ENCODE results near the gene SLC38A4.

Gene SLC38A4

DNA sequence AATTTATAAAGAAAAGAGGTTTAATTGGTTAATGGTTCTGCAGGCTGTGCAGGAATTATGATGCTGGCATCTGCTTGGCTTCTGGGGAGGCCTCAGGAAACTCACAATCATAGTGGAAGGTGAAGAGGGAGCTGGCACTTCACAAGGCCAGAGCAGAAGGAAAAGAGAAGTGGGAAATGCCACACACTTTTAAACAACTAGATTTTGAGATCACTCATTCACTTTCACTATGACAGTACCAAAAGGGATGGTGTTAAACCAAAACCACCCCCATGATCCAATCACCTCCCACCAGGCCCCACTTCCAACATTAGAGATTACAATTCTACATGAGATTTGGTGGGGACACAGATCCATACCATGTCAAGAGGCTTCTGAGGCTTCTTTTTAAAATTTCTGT, 62.6 kb downstream of the SLC38A4 start:
- TF ChIP-seq POLR2AphosphoS5 (IDR thresholded peaks at IDR 0.05; ENCODE audit: low read depth, low read length) = no peak
- no peak for TF ChIP-seq TAF1 (IDR thresholded peaks at IDR 0.05; ENCODE audit: borderline replicate concordance, insufficient read depth, low read length)
- TF ChIP-seq, protein P1, sequence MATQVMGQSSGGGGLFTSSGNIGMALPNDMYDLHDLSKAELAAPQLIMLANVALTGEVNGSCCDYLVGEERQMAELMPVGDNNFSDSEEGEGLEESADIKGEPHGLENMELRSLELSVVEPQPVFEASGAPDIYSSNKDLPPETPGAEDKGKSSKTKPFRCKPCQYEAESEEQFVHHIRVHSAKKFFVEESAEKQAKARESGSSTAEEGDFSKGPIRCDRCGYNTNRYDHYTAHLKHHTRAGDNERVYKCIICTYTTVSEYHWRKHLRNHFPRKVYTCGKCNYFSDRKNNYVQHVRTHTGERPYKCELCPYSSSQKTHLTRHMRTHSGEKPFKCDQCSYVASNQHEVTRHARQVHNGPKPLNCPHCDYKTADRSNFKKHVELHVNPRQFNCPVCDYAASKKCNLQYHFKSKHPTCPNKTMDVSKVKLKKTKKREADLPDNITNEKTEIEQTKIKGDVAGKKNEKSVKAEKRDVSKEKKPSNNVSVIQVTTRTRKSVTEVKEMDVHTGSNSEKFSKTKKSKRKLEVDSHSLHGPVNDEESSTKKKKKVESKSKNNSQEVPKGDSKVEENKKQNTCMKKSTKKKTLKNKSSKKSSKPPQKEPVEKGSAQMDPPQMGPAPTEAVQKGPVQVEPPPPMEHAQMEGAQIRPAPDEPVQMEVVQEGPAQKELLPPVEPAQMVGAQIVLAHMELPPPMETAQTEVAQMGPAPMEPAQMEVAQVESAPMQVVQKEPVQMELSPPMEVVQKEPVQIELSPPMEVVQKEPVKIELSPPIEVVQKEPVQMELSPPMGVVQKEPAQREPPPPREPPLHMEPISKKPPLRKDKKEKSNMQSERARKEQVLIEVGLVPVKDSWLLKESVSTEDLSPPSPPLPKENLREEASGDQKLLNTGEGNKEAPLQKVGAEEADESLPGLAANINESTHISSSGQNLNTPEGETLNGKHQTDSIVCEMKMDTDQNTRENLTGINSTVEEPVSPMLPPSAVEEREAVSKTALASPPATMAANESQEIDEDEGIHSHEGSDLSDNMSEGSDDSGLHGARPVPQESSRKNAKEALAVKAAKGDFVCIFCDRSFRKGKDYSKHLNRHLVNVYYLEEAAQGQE (IDR thresholded peaks at IDR 0.05; ENCODE audit: insufficient read depth in 1 of 2, low read depth in 2 of 2, low read length in 2 of 2) = no peak
- TF ChIP-seq SIN3A (IDR thresholded peaks at IDR 0.05; ENCODE audit: borderline replicate concordance, insufficient read depth, low read length) = no peak
- no peak for TF ChIP-seq FOXP2 (optimal IDR thresholded peaks at IDR 0.05; ENCODE audit: borderline replicate concordance, extremely low read depth, extremely low read length, insufficient read depth)

DNA sequence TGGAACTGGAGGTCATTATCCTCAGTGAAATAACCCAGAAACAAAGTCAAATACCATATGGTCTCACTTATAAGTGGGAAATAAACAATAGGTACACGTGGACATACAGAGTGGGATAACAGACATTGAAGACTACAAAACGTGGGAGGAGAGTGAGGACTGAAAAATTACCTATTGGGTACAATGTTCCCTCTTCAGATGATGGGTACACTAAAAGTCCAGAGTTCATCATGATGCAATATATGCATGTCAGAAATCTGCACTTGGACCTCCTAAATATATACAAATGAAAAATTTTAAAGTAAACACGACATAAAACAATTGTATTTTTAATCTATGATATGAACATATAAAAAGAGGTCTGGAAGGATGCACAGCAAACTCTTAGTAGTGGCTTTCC, 71.2 kb downstream of the SLC38A4 start:
- TF ChIP-seq FOXP2 (optimal IDR thresholded peaks at IDR 0.05; ENCODE audit: borderline replicate concordance, extremely low read depth, extremely low read length, insufficient read depth) (no peak), SIN3A (IDR thresholded peaks at IDR 0.05; ENCODE audit: borderline replicate concordance, insufficient read depth, low read length) (no peak), POLR2AphosphoS5 (IDR thresholded peaks at IDR 0.05; ENCODE audit: low read depth, low read length) (no peak), TAF1 (IDR thresholded peaks at IDR 0.05; ENCODE audit: borderline replicate concordance, insufficient read depth, low read length) (no peak)
- TF ChIP-seq, protein P1 (IDR thresholded peaks at IDR 0.05; ENCODE audit: insufficient read depth in 1 of 2, low read depth in 2 of 2, low read length in 2 of 2) = no peak

DNA sequence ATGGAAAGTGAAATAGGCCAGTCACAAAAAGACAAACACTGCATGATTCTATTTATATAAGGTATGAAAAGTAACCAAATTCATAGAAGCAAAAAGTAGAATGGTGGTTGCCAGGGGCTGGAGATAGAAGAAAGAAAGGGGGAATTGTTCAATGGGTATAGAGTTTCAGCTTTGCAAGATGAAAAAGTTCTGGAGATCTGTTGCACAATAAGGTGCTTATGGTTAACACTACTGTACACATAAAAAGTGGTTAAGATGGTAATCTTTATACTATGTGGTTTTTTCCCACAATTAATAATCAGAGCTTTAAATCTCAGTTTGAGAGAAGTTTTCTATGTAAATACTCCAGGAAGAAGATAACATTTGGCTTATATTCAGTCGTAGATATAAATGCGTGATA, 73.4 kb downstream of the SLC38A4 start:
- TF ChIP-seq TAF1 (IDR thresholded peaks at IDR 0.05; ENCODE audit: borderline replicate concordance, insufficient read depth, low read length) (no peak), POLR2AphosphoS5 (IDR thresholded peaks at IDR 0.05; ENCODE audit: low read depth, low read length) (no peak), FOXP2 (optimal IDR thresholded peaks at IDR 0.05; ENCODE audit: borderline replicate concordance, extremely low read depth, extremely low read length, insufficient read depth) (no peak), SIN3A (IDR thresholded peaks at IDR 0.05; ENCODE audit: borderline replicate concordance, insufficient read depth, low read length) (no peak)
- TF ChIP-seq, protein P1 (IDR thresholded peaks at IDR 0.05; ENCODE audit: insufficient read depth in 1 of 2, low read depth in 2 of 2, low read length in 2 of 2) = no peak

DNA sequence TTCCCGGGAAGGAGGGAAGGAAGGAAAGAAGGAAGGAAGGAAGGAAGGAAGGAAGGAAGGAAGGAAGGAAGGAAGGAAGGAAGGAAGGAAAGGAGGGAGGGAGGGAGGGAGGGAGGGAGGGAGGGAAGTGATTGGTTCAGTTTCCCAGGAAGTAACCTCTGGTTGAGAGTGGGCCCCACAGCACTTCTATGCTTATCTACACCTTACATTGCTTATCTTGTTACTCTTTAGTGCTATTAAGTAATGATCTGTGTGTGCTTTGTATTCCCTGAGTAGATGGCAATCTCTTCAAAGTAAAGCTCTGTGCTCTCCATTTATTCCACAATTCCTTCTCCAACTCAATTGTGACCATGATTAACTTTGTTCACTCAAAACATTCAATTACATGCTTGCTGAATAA, 74.6 kb downstream of the SLC38A4 start:
- no peak for TF ChIP-seq SIN3A (IDR thresholded peaks at IDR 0.05; ENCODE audit: borderline replicate concordance, insufficient read depth, low read length)
- TF ChIP-seq POLR2AphosphoS5 (IDR thresholded peaks at IDR 0.05; ENCODE audit: low read depth, low read length) = no peak
- no peak for TF ChIP-seq TAF1 (IDR thresholded peaks at IDR 0.05; ENCODE audit: borderline replicate concordance, insufficient read depth, low read length)
- TF ChIP-seq, protein P1 (IDR thresholded peaks at IDR 0.05; ENCODE audit: insufficient read depth in 1 of 2, low read depth in 2 of 2, low read length in 2 of 2) = no peak
- TF ChIP-seq FOXP2 (optimal IDR thresholded peaks at IDR 0.05; ENCODE audit: borderline replicate concordance, extremely low read depth, extremely low read length, insufficient read depth) = no peak

DNA sequence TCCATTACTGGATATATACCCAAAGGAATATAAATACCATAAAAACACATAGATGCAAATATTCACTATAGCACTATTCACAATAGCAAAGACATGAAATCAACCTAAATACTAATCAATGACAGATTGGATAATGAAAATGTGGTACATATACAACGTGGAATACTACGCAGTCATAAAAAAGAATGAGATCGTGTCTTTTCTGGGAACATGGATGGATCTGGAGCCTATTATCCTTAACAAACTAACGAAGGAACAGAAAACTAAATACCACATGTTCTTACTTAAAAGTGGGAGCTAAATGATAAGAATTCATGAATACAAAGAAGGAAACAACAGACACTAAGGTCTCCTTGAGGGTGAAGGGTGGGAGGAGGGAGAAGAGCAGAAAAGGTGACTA, 76.5 kb downstream of the SLC38A4 start:
- TF ChIP-seq, protein P1 (IDR thresholded peaks at IDR 0.05; ENCODE audit: insufficient read depth in 1 of 2, low read depth in 2 of 2, low read length in 2 of 2) = no peak
- no peak for TF ChIP-seq SIN3A (IDR thresholded peaks at IDR 0.05; ENCODE audit: borderline replicate concordance, insufficient read depth, low read length)
- no peak for TF ChIP-seq TAF1 (IDR thresholded peaks at IDR 0.05; ENCODE audit: borderline replicate concordance, insufficient read depth, low read length)
- no peak for TF ChIP-seq FOXP2 (optimal IDR thresholded peaks at IDR 0.05; ENCODE audit: borderline replicate concordance, extremely low read depth, extremely low read length, insufficient read depth)
- TF ChIP-seq POLR2AphosphoS5 (IDR thresholded peaks at IDR 0.05; ENCODE audit: low read depth, low read length) = no peak

All from PFSK-1 (cell line).